ENCODE data around the gene TPST1.

TPST1 gene

DNA sequence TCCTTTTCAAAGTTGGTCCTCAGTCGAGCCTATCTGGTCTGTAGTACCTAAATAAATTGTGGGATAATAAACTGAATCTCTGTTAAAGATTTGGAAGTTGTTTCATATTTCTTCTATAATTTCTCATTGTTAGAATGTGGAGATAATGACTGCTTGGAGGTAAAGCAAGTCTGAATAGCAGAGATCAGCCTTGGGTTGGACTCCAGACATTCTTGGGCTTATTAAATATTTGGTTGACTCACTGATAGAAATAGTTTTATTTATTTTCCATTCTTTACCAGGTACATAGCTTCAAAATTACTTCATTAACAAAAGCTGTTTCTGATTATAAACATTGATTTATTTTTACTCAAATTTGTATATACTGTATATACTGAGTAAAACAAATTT, 34.3 kb downstream of the TPST1 start:
- TF ChIP-seq, protein P1, sequence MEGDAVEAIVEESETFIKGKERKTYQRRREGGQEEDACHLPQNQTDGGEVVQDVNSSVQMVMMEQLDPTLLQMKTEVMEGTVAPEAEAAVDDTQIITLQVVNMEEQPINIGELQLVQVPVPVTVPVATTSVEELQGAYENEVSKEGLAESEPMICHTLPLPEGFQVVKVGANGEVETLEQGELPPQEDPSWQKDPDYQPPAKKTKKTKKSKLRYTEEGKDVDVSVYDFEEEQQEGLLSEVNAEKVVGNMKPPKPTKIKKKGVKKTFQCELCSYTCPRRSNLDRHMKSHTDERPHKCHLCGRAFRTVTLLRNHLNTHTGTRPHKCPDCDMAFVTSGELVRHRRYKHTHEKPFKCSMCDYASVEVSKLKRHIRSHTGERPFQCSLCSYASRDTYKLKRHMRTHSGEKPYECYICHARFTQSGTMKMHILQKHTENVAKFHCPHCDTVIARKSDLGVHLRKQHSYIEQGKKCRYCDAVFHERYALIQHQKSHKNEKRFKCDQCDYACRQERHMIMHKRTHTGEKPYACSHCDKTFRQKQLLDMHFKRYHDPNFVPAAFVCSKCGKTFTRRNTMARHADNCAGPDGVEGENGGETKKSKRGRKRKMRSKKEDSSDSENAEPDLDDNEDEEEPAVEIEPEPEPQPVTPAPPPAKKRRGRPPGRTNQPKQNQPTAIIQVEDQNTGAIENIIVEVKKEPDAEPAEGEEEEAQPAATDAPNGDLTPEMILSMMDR (IDR thresholded peaks at IDR 0.05; ENCODE audit: insufficient read depth, missing control alignments): no peak

DNA sequence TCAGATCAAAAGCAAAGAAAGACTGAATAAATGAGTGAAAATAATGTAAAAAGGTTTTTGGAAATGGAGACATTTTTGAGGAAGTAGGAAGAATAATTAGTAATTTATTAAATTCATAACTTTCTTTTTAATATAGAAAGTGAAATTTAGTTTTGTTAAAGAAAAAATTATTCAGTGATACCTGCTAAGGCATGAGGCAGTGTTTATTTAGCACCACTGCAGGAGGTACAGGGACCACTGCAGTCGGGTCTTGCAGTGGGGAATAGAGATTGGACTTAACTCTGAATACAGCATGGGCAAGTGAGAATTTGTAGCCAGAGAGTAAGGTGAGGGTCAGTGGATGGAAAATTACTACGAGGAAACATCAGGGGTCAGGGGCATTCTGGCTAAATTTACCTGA, 39.9 kb downstream of the TPST1 start:
- FAIRE-seq: no peak
- TF ChIP-seq, protein P1 (IDR thresholded peaks at IDR 0.05; ENCODE audit: insufficient read depth, missing control alignments): no peak
- no peak for DNase-seq (ENCODE audit: insufficient read length, low spot score)

More for the DNA sequence above, 34.3 kb downstream of the TPST1 start:
- DNase-seq (ENCODE audit: insufficient read length, low spot score): no peak
- FAIRE-seq: no peak

DNA sequence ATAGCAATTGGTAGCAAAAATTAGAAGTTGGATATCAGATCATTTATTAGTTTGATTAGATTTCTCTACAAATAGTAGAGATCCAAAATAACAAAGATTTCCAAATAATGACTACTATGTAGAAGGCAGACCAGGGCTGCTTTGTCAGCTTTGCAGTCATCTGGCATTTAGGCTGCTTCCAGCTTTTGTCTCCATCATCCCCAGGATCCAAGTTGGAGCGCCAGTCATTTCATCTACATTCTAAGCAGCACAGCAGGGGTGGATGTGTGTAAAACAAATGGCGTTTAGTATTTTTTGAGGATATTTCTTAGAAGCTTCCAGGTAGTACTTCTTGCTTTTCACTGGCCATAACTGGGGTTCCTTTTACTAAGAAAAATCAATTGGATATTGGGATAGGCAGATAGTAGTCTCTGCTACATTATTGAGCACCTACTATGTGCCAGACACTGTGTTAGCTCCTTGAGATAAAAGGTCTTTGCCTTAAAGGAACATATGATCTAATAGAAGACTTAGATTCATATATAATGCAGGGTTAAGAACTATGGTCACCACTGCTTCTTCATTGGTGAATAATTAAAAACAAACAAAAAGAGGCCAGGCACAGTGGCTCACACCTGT, 41.5 kb downstream of the TPST1 start:
- TF ChIP-seq, protein P1 (IDR thresholded peaks at IDR 0.05; ENCODE audit: insufficient read depth, missing control alignments): no peak
- FAIRE-seq: no peak
- no peak for DNase-seq (ENCODE audit: insufficient read length, low spot score)

DNA sequence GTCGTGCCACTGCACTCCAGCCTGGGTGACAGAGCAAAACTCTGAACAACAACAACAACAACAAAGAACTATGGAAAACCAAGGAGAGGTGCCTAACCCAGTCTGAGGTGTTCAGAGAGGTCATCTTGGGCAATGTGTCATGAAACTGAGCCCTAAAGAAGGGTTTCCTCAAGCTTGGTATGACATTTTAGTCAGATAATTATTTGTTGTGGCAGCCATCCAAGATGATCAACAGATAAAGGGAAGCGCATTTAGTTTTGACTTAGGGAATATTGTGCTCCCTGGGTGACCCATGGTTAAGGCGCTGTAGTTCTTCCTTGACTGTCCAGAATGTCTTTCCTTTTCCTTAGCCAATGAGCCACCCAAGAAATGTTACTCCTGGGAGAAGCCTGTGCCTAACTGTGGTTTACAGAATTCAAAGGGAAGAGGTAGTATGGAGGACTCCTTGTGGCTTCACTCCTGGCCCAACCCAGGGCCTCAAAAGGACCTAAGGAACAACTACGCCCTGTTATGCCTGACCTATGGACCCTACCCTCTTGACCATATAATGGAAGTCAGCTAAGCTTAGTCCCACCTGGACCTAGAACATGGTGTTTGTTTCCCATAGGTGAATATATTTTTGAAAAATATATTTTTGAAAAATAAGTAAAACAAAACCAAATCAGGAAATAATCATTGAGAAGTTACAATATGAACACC, 42.4 kb downstream of the TPST1 start:
- FAIRE-seq (no peak), DNase-seq (ENCODE audit: insufficient read length, low spot score) (no peak)
- TF ChIP-seq, protein P1 (IDR thresholded peaks at IDR 0.05; ENCODE audit: insufficient read depth, missing control alignments): no peak

DNA sequence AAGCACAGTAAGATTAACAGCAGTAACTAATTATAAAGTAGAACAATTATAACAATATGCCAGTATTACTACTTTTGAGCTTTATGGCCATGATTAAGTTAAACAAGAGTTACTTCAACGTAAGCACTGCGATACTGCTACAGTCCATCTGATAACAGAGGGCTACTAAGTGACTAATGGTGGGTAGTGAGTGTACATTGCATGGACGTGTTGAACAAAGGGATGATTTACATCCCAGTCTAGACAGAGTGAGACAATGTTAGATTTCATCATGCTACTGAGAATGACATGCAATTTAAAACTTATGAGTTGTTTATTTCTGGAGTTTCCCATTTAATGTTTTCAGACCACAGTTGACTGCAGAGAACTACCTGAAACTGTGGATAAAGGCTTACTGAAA, 45.6 kb downstream of the TPST1 start:
- TF ChIP-seq, protein P1 (IDR thresholded peaks at IDR 0.05; ENCODE audit: insufficient read depth, missing control alignments): no peak
- DNase-seq (ENCODE audit: insufficient read length, low spot score) (no peak), FAIRE-seq (no peak)

DNA sequence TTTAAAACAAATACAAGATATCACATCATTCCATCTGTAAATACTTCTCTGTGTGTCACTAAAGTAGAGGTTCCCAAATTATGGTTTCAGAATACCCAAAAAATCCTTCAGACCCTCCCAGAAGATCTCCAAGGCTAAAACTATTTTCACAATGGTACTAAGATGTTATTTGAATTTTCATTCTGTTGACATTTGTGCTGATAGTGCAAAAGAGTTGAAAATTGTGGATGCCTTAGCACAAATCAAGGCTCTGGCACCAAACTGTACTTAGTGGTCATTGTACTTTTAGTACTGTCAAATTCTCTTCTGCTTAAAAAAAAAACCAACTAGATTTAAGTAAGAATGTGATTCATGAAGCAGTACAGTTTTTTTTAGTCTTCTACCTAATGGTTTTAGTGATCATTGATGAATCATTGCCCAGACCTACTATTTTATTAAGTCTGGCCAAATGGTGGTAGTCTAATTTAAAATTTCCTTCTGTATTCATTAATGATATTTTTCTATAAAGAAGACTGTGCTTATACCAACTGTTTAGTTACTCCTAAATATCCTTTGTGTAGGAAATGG, 50.5 kb downstream of the TPST1 start:
- DNase-seq (ENCODE audit: insufficient read length, low spot score): no peak
- no peak for FAIRE-seq
- TF ChIP-seq, protein P1 (IDR thresholded peaks at IDR 0.05; ENCODE audit: insufficient read depth, missing control alignments): no peak

DNA sequence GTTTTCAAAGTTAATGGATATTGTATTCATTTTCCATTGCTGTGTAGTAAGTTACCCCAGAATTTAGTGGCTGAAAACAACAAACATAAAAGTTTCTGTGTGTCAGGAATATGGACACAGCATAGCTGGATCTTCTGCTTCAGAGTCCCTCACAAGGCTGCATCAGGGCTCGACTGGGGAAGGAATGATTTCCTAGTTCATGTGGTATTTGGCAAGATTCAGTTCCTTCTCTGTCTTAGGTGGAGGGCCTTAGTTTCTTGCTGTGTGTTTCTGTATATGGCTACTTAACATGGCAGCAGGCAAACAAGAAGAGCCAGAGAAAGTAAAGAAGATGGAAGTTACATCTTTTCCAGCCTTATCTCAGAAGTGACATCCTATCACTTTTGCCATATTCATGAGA, 51.1 kb downstream of the TPST1 start:
- DNase-seq (ENCODE audit: insufficient read length, low spot score) (no peak), FAIRE-seq (no peak)
- TF ChIP-seq, protein P1 (IDR thresholded peaks at IDR 0.05; ENCODE audit: insufficient read depth, missing control alignments): no peak
